OCI-LY1 (cell line): ENCODE results near the gene DCLK1.

ENCODE experiments used
- H2AFZ ChIP-seq: fragments of 200-600 bp; sonication (generic), shearing (Covaris generic); 2 replicates; pipeline ENCODE4 v1.6.0; 2014; ENCODE audit warnings: antibody characterized with exemption, mild to moderate bottlenecking, low read length
- H3F3A ChIP-seq: fragments of 200-600 bp; sonication (generic), shearing (Covaris generic); 2 replicates; pipeline ENCODE4 v1.6.0; 2014; ENCODE audit warnings: mild to moderate bottlenecking, antibody characterized with exemption, low read length, moderate library complexity; ENCODE audit not compliant: insufficient read depth
- H3K27ac ChIP-seq: fragments of 200-600 bp; sonication (generic); 2 replicates; pipeline ENCODE4 v1.5.1; 2014; ENCODE audit warnings: low read length, mixed run types, mild to moderate bottlenecking, low read depth; ENCODE audit not compliant: poor library complexity, severe bottlenecking
- H3K27me3 ChIP-seq: fragments of 200-600 bp; sonication (generic); 2 replicates; pipeline ENCODE4 v1.6.0; 2014; ENCODE audit warnings: antibody characterized with exemption, mild to moderate bottlenecking, low read length, moderate library complexity; ENCODE audit not compliant: insufficient read depth
- H3K36me3 ChIP-seq: fragments of 200-600 bp; sonication (generic); 2 replicates; pipeline ENCODE4 v1.6.1; 2014; ENCODE audit warnings: mild to moderate bottlenecking, antibody characterized with exemption, low read length, moderate library complexity, mixed read lengths; ENCODE audit not compliant: insufficient read depth
- H3K4me1 ChIP-seq: fragments of 200-600 bp; sonication (generic); 2 replicates; pipeline ENCODE4 v1.5.1; 2014; ENCODE audit warnings: mild to moderate bottlenecking, low read length, moderate library complexity; ENCODE audit not compliant: insufficient read depth, severe bottlenecking
- H3K4me2 ChIP-seq: fragments of 200-600 bp; sonication (generic), shearing (Covaris generic); 2 replicates; pipeline ENCODE4 v1.6.1; 2014; ENCODE audit warnings: low read length
- H3K4me3 ChIP-seq: fragments of 200-600 bp; sonication (generic); 2 replicates; pipeline ENCODE4 v1.5.1; 2014; ENCODE audit warnings: low read length, low read depth, mild to moderate bottlenecking, mixed read lengths; ENCODE audit not compliant: poor library complexity, severe bottlenecking
- H3K79me2 ChIP-seq: fragments of 200-600 bp; shearing (Covaris generic); 2 replicates; pipeline ENCODE4 v1.6.1; 2016; ENCODE audit warnings: mixed run types, low read length, mixed read lengths; ENCODE audit not compliant: insufficient read depth
- H3K9ac ChIP-seq: fragments of 200-600 bp; sonication (generic), shearing (Covaris generic); 2 replicates; pipeline ENCODE4 v1.6.1; 2014; ENCODE audit warnings: mild to moderate bottlenecking, low read length, mixed read lengths
- H3K9me2 ChIP-seq: fragments of 200-600 bp; sonication (generic), shearing (Covaris generic); 2 replicates; pipeline ENCODE4 v1.6.1; 2014; ENCODE audit warnings: low read depth, mild to moderate bottlenecking, low read length, mixed read lengths
- H3K9me3 ChIP-seq: fragments of 200-600 bp; shearing (Covaris generic); 2 replicates; pipeline ENCODE4 v1.6.1; 2014; ENCODE audit warnings: low read length, mixed read lengths
- H4K20me1 ChIP-seq: fragments of 200-600 bp; sonication (generic), shearing (Covaris generic); 2 replicates; pipeline ENCODE4 v1.6.0; 2016; ENCODE audit warnings: mild to moderate bottlenecking, low read length; ENCODE audit not compliant: insufficient read depth
- CTCF ChIP-seq: fragments of 200-600 bp; sonication (generic), shearing (Covaris generic); IDR thresholded peaks from 2 replicates; pipeline ENCODE4 v1.5.1; 2017; ENCODE audit warnings: mild to moderate bottlenecking, antibody characterized with exemption, low read length, moderate library complexity, mixed read lengths
- EZH2 ChIP-seq: fragments of 200-600 bp; sonication (generic), shearing (Covaris generic); IDR thresholded peaks from 2 replicates; pipeline ENCODE4 v1.8.0; 2017; ENCODE audit warnings: borderline replicate concordance, mixed run types, mild to moderate bottlenecking, antibody characterized with exemption, low read length, moderate library complexity, mixed read lengths

Gene DCLK1

GRCh38 chr13:35768551-35768950 lies 362.6 kb downstream of the DCLK1 start:
- Histone ChIP-seq H3K9me3 (no peaks in the 10 kb centered on the region), H3F3A (no peaks in the 10 kb centered on the region), H2AFZ (no peak overlapping the region), H3K36me3 (no peaks in the 10 kb centered on the region), H3K27me3 (no peaks in the 10 kb centered on the region), H3K4me2 (no peak overlapping the region), H3K4me3 (no peak overlapping the region), H3K9ac (no peak overlapping the region), H3K79me2 (no peaks in the 10 kb centered on the region), H3K4me1 (no peaks in the 10 kb centered on the region), H3K9me2 (no peaks in the 10 kb centered on the region), H4K20me1 (no peaks in the 10 kb centered on the region), H3K27ac (no peak overlapping the region)
- TF ChIP-seq CTCF = no peak
- no peak for TF ChIP-seq EZH2

- Histone ChIP-seq H4K20me1 (no peaks in the 10 kb centered on the region), H3K9me2 (no peaks in the 10 kb centered on the region), H3K79me2 (no peaks in the 10 kb centered on the region), H3K4me1 (no peaks in the 10 kb centered on the region), H3F3A (no peaks in the 10 kb centered on the region), H3K36me3 (no peaks in the 10 kb centered on the region), H3K27ac (no peak overlapping the region), H3K27me3 (no peaks in the 10 kb centered on the region), H3K4me2 (no peak overlapping the region), H2AFZ (no peak overlapping the region), H3K9ac (no peak overlapping the region), H3K9me3 (no peaks in the 10 kb centered on the region), H3K4me3 (no peak overlapping the region)
- TF ChIP-seq EZH2 = no peak
- no peak for TF ChIP-seq CTCF
Measured at GRCh38 chr13:35768073-35768472, 363.1 kb downstream of the DCLK1 start.

- Histone ChIP-seq H3K9me2 (no peaks in the 10 kb centered on the region), H3K27me3 (no peaks in the 10 kb centered on the region), H2AFZ (no peak overlapping the region), H3K9me3 (no peaks in the 10 kb centered on the region), H3K27ac (no peak overlapping the region), H3K9ac (no peak overlapping the region), H3K36me3 (no peaks in the 10 kb centered on the region), H3K79me2 (no peaks in the 10 kb centered on the region), H3K4me1 (no peaks in the 10 kb centered on the region), H3F3A (no peaks in the 10 kb centered on the region), H4K20me1 (no peaks in the 10 kb centered on the region), H3K4me3 (no peak overlapping the region), H3K4me2 (no peak overlapping the region)
- TF ChIP-seq CTCF (no peak), EZH2 (no peak)
Measured at GRCh38 chr13:35767256-35767976, 363.8 kb downstream of the DCLK1 start.
